ENCODE results near the gene NADK. TPM values are rescaled to one million over a fixed set of nuclear protein-coding genes. Genes with fewer than 3 reads are reported as not detected.

Gene NADK
- total RNA-seq, 1 experiment from 2014 or later, result 124 TPM

DNA sequence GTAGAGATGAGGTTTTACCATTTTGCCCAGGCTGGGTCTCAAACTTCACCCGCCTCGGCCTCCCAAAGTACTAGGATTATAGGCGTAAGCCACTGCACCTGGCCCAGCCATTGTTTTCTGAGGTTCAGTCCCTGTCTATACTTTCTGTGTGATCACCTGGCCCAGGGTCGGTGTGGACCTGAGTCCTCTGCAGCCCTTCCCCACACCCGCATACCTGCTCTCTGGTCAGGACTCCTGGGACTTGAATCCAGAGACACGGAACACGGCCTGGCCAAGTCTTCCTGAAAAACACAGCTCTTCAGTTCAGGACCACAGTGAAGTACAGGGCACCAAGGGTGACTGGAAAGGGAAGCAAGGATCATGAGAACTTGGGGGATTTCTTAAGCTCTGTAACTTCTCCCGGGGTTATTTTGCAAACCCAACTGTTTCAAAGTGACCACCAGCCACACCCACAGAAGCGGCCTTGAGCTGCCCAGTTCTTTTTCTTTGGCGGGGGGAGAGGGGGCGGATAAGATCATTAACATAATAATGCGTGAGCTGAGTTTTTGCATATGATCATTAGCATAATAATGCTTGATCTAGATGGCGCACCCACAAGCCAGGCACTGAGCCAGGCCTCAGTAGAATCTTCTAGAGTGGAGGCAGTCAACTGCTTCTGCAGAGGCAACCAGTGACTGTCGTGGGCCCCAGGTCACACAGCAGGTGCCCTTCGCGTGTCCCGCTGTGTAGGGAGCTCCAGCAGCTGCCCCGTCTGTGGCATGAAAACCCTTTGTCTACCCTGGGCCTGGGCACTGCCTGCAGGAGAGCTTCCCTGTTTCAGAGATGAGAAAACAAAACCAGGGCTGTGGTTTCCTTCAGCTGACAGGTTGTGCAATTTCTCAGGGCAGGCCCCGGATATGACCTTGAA, 1.7 kb upstream of the NADK start (continued):
- TF ChIP-seq, protein P1, sequence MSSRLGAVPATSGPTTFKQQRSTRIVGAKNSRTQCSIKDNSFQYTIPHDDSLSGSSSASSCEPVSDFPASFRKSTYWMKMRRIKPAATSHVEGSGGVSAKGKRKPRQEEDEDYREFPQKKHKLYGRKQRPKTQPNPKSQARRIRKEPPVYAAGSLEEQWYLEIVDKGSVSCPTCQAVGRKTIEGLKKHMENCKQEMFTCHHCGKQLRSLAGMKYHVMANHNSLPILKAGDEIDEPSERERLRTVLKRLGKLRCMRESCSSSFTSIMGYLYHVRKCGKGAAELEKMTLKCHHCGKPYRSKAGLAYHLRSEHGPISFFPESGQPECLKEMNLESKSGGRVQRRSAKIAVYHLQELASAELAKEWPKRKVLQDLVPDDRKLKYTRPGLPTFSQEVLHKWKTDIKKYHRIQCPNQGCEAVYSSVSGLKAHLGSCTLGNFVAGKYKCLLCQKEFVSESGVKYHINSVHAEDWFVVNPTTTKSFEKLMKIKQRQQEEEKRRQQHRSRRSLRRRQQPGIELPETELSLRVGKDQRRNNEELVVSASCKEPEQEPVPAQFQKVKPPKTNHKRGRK (CRISPR knock-in tag; IDR thresholded peaks at IDR 0.05; ENCODE audit: borderline replicate concordance), result no peak
- TF ChIP-seq, protein P2, sequence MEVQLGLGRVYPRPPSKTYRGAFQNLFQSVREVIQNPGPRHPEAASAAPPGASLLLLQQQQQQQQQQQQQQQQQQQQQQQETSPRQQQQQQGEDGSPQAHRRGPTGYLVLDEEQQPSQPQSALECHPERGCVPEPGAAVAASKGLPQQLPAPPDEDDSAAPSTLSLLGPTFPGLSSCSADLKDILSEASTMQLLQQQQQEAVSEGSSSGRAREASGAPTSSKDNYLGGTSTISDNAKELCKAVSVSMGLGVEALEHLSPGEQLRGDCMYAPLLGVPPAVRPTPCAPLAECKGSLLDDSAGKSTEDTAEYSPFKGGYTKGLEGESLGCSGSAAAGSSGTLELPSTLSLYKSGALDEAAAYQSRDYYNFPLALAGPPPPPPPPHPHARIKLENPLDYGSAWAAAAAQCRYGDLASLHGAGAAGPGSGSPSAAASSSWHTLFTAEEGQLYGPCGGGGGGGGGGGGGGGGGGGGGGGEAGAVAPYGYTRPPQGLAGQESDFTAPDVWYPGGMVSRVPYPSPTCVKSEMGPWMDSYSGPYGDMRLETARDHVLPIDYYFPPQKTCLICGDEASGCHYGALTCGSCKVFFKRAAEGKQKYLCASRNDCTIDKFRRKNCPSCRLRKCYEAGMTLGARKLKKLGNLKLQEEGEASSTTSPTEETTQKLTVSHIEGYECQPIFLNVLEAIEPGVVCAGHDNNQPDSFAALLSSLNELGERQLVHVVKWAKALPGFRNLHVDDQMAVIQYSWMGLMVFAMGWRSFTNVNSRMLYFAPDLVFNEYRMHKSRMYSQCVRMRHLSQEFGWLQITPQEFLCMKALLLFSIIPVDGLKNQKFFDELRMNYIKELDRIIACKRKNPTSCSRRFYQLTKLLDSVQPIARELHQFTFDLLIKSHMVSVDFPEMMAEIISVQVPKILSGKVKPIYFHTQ (CRISPR knock-in tag; IDR thresholded peaks at IDR 0.05), result no peak
- TF ChIP-seq, protein P3, sequence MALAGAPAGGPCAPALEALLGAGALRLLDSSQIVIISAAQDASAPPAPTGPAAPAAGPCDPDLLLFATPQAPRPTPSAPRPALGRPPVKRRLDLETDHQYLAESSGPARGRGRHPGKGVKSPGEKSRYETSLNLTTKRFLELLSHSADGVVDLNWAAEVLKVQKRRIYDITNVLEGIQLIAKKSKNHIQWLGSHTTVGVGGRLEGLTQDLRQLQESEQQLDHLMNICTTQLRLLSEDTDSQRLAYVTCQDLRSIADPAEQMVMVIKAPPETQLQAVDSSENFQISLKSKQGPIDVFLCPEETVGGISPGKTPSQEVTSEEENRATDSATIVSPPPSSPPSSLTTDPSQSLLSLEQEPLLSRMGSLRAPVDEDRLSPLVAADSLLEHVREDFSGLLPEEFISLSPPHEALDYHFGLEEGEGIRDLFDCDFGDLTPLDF (CRISPR knock-in tag; IDR thresholded peaks at IDR 0.05), result no peak
- TF ChIP-seq, protein P4, sequence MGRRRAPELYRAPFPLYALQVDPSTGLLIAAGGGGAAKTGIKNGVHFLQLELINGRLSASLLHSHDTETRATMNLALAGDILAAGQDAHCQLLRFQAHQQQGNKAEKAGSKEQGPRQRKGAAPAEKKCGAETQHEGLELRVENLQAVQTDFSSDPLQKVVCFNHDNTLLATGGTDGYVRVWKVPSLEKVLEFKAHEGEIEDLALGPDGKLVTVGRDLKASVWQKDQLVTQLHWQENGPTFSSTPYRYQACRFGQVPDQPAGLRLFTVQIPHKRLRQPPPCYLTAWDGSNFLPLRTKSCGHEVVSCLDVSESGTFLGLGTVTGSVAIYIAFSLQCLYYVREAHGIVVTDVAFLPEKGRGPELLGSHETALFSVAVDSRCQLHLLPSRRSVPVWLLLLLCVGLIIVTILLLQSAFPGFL (CRISPR knock-in tag; IDR thresholded peaks at IDR 0.05; ENCODE audit: borderline replicate concordance), result no peak
- TF ChIP-seq, protein P5, sequence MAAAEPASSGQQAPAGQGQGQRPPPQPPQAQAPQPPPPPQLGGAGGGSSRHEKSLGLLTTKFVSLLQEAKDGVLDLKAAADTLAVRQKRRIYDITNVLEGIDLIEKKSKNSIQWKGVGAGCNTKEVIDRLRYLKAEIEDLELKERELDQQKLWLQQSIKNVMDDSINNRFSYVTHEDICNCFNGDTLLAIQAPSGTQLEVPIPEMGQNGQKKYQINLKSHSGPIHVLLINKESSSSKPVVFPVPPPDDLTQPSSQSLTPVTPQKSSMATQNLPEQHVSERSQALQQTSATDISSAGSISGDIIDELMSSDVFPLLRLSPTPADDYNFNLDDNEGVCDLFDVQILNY (CRISPR knock-in tag; IDR thresholded peaks at IDR 0.05), result no peak
- TF ChIP-seq NFYB (CRISPR knock-in tag; conservative IDR thresholded peaks at IDR 0.05; ENCODE audit: low read depth), result no peak
- TF ChIP-seq SMAD4 (CRISPR knock-in tag; IDR thresholded peaks at IDR 0.05), result no peak
- no peak; the same call in 1 of the 2 replicates for TF ChIP-seq ZNF121 (CRISPR knock-in tag; IDR thresholded peaks at IDR 0.05)
- TF ChIP-seq, protein P6, sequence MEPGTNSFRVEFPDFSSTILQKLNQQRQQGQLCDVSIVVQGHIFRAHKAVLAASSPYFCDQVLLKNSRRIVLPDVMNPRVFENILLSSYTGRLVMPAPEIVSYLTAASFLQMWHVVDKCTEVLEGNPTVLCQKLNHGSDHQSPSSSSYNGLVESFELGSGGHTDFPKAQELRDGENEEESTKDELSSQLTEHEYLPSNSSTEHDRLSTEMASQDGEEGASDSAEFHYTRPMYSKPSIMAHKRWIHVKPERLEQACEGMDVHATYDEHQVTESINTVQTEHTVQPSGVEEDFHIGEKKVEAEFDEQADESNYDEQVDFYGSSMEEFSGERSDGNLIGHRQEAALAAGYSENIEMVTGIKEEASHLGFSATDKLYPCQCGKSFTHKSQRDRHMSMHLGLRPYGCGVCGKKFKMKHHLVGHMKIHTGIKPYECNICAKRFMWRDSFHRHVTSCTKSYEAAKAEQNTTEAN (CRISPR knock-in tag; IDR thresholded peaks at IDR 0.05), result peak; percentile 24; the same call in 1 of the 2 replicates
- no peak for TF ChIP-seq NR3C1 (CRISPR knock-in tag; conservative IDR thresholded peaks at IDR 0.05; ENCODE audit: low read depth)

DNA sequence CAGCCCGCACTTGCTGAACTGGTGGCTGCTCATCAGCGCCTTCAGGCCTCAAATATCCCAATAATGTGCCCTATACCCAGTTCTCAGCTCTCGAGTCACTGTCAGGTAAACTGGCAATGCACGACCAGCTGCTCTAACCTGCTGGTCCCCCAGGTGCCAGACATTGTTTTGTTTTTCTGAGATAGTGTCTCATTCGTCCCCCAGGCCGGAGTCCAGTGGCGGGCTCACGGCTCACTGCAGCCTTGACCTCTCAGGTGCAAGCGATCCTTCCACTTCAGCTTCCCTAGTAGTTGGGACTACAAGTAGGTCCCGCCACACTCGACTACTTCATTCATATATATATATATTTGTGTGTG, 1.0 kb upstream of the NADK start:
- TF ChIP-seq, protein P2 (CRISPR knock-in tag; IDR thresholded peaks at IDR 0.05), result 0 out of 2 replicates have a peak, but pooled peaks have one; percentile 62
- TF ChIP-seq GRHL2 (CRISPR knock-in tag; IDR thresholded peaks at IDR 0.05; ENCODE audit: insufficient replicate concordance, severe bottlenecking), result no peak
- TF ChIP-seq, protein P7, sequence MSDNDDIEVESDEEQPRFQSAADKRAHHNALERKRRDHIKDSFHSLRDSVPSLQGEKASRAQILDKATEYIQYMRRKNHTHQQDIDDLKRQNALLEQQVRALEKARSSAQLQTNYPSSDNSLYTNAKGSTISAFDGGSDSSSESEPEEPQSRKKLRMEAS (CRISPR knock-in tag; IDR thresholded peaks at IDR 0.05), result no peak
- POLR2A ChIA-PET, result interaction anchor here (1.1 to 1.3 kb wide), 2 partner anchors 61 to 270 kb away, joined by 3 read pairs; no protein-coding TSS in a partner anchor
- CTCF ChIA-PET, result interaction anchor here (1.3 to 2.8 kb wide), 7 partner anchors 10 to 265 kb away, joined by 3 to 30 read pairs (median 8); no protein-coding TSS in a partner anchor
- peaks cover 56% of the 10 kb centered on the region for H3K4me1 Mint-ChIP-seq
- no peak for ATAC-seq
- DNase-seq (ENCODE audit: low spot score), result no peak
- H3K27ac Mint-ChIP-seq, result peak overlapping the region; percentile 99
- no peaks in the 10 kb centered on the region for H3K9me3 Mint-ChIP-seq
- H3K4me3 Mint-ChIP-seq, result peak overlapping the region; percentile 81
- no peaks in the 10 kb centered on the region; the same call in 1 of the 2 replicates for H3K36me3 Mint-ChIP-seq
- H3K27me3 Mint-ChIP-seq (ENCODE audit: low read depth), result no peaks in the 10 kb centered on the region
